A549 (cell line): ENCODE results near the gene CEP76.

ENCODE experiments used
- CBX2 ChIP-seq: fragments of 200-600 bp; sonication (generic); IDR thresholded peaks from 2 replicates; pipeline ENCODE4 v1.6.1; 2016; ENCODE audit warnings: low read depth, mild to moderate bottlenecking, borderline replicate concordance
- CBX8 ChIP-seq: fragments of 200-600 bp; sonication (generic); IDR thresholded peaks from 2 replicates; pipeline ENCODE4 v1.6.1; 2016
- ELK1 ChIP-seq: fragments of 150-350 bp; IDR thresholded peaks from 2 replicates; pipeline ENCODE4 v1.6.1; 2014; ENCODE audit warnings: low read depth, mild to moderate bottlenecking, low read length
- EP300 ChIP-seq, 2 experiments: fragments of >200 bp; sonication (Bioruptor Twin); formaldehyde crosslinking; IDR thresholded peaks; 2 replicates in 1 of 2; 3 replicates in 1 of 2; pipeline ENCODE4 v1.6.1; 2016 to 2017
- FOSL2 ChIP-seq, 2 experiments: fragments of 450-650 bp in 1 of 2; fragments of >200 bp in 1 of 2; sonication (Bioruptor Twin) in 1 of 2; formaldehyde crosslinking; IDR thresholded peaks; 2 replicates each; pipeline versions ENCODE4 v1.5.0 to v1.6.1; 2016 to 2020; ENCODE audit warnings: mild to moderate bottlenecking in 1 of 2, moderate library complexity in 1 of 2
- HDAC2 ChIP-seq: fragments of 200-600 bp; sonication (generic); IDR thresholded peaks from 2 replicates; pipeline ENCODE4 v1.6.1; 2016
- JUNB ChIP-seq: fragments of >200 bp; sonication (Bioruptor Twin); formaldehyde crosslinking; IDR thresholded peaks from 2 replicates; pipeline ENCODE4 v1.6.1; 2016
- KDM1A ChIP-seq: fragments of 200-600 bp; sonication (generic); IDR thresholded peaks from 2 replicates; pipeline ENCODE4 v1.6.1; 2016; ENCODE audit warnings: low read depth, mild to moderate bottlenecking
- PHF8 ChIP-seq: fragments of 200-600 bp; sonication (generic); IDR thresholded peaks from 2 replicates; pipeline ENCODE4 v1.6.1; 2016; ENCODE audit warnings: low read depth, mild to moderate bottlenecking, antibody characterized with exemption, moderate library complexity, borderline replicate concordance
- POLR2A ChIP-seq: IDR thresholded peaks from 2 replicates; pipeline ENCODE4 v1.6.1; 2012; ENCODE audit warnings: mild to moderate bottlenecking, low read length
- RFX5 ChIP-seq: fragments of 450-650 bp; IDR thresholded peaks from 2 replicates; pipeline ENCODE4 v1.7.1; 2014; ENCODE audit warnings: antibody characterized with exemption, mild to moderate bottlenecking, moderate library complexity
- SMC3 ChIP-seq: fragments of >200 bp; sonication (Bioruptor Twin); formaldehyde crosslinking; IDR thresholded peaks from 3 replicates; pipeline ENCODE4 v1.6.1; 2018; ENCODE audit warnings: inconsistent platforms
- TF ChIP-seq, protein P1 (sequence below): fragments of >200 bp; sonication (Bioruptor Twin); formaldehyde crosslinking; IDR thresholded peaks from 3 replicates; pipeline ENCODE4 v1.5.1; 2016

- TF ChIP-seq, protein P1, sequence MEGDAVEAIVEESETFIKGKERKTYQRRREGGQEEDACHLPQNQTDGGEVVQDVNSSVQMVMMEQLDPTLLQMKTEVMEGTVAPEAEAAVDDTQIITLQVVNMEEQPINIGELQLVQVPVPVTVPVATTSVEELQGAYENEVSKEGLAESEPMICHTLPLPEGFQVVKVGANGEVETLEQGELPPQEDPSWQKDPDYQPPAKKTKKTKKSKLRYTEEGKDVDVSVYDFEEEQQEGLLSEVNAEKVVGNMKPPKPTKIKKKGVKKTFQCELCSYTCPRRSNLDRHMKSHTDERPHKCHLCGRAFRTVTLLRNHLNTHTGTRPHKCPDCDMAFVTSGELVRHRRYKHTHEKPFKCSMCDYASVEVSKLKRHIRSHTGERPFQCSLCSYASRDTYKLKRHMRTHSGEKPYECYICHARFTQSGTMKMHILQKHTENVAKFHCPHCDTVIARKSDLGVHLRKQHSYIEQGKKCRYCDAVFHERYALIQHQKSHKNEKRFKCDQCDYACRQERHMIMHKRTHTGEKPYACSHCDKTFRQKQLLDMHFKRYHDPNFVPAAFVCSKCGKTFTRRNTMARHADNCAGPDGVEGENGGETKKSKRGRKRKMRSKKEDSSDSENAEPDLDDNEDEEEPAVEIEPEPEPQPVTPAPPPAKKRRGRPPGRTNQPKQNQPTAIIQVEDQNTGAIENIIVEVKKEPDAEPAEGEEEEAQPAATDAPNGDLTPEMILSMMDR: no peak
- TF ChIP-seq RFX5 (no peak), POLR2A (no peak), KDM1A (no peak), HDAC2 (no peak), CBX8 (no peak), PHF8 (no peak), FOSL2 (IDR thresholded peaks at IDR 0.05) (no peak), FOSL2 (CRISPR knock-in tag; IDR thresholded peaks at IDR 0.05) (no peak), JUNB (no peak), CBX2 (no peak), ELK1 (no peak), SMC3 (no peak), EP300 (IDR thresholded peaks at IDR 0.05) (no peak)
Measured at GRCh38 chr18:12737243-12737902, 34.9 kb upstream of the CEP76 start.
